ENCODE data around the gene CHMP1A.

DNA sequence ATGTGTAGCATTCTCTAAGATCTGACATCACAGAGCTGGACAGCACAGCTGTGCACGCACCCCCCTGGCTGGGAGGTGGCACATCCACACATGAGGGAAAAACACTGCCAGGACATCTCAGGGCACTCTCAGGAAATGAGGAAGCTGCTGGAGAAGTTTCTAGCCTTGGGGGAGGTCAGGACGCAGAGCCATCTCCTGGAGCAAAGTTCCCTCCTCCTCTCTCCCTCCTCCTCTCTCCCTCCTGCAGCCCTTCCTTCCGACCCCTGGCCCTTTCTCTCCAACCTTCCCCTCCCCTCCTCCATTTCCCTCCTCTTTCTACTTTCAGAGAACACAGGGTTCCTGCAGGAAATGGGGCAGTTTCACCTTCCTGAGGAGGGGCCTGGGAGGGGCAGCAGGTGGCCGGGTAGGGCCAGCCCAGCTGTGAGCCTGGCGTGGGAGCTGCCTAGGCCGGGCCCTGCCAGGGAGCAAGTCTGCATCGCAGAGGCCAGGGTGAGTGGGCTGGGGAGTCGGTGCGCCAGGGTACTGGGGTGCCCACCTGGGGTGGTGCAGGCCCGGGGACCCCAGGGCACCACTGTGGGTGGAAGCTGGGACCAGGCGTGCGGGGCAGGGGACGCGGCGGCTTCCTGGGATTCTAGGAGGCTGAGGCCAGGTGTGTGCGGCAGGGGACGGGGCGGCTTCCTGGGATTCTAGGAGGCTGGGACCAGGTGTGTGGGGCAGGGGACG, 44.1 kb downstream of the CHMP1A start, which contains the start of gene DPEP1:
- TF ChIP-seq, protein P1, sequence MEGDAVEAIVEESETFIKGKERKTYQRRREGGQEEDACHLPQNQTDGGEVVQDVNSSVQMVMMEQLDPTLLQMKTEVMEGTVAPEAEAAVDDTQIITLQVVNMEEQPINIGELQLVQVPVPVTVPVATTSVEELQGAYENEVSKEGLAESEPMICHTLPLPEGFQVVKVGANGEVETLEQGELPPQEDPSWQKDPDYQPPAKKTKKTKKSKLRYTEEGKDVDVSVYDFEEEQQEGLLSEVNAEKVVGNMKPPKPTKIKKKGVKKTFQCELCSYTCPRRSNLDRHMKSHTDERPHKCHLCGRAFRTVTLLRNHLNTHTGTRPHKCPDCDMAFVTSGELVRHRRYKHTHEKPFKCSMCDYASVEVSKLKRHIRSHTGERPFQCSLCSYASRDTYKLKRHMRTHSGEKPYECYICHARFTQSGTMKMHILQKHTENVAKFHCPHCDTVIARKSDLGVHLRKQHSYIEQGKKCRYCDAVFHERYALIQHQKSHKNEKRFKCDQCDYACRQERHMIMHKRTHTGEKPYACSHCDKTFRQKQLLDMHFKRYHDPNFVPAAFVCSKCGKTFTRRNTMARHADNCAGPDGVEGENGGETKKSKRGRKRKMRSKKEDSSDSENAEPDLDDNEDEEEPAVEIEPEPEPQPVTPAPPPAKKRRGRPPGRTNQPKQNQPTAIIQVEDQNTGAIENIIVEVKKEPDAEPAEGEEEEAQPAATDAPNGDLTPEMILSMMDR (optimal IDR thresholded peaks at IDR 0.05 in 1 of 3, IDR thresholded peaks at IDR 0.05 in 1 of 3, conservative IDR thresholded peaks at IDR 0.05 in 1 of 3; ENCODE audit: extremely low read depth in 1 of 3, insufficient read depth in 2 of 3, low read length in 3 of 3), result no peak
- TF ChIP-seq EZH2 (IDR thresholded peaks at IDR 0.05; ENCODE audit: low read length), result no peak
